PC-3 (cell line): ENCODE results near the gene PARD6B.
A peak's percentile ranks its signal among the peaks of the same experiment; 100 is the strongest.

Experiments
- CTCF ChIP-seq: fragments of 300-600 bp; sonication (generic); conservative IDR thresholded peaks from 2 replicates; pipeline ENCODE4 v1.5.1; 2017; ENCODE audit warnings: antibody characterized with exemption, low read depth, mild to moderate bottlenecking, low read length
- EZH2 ChIP-seq: fragments of 300-600 bp; sonication (generic); IDR thresholded peaks from one replicate; pipeline ENCODE4 v1.6.1; 2017; ENCODE audit warnings: antibody characterized with exemption, mild to moderate bottlenecking, low read length; ENCODE audit not compliant: unreplicated experiment
- EZH2phosphoT487 ChIP-seq: fragments of 300-600 bp; sonication (generic); IDR thresholded peaks from 2 replicates; pipeline ENCODE4 v1.6.1; 2018; ENCODE audit warnings: mild to moderate bottlenecking, antibody characterized with exemption, low read length, borderline replicate concordance

GRCh38 chr20:50717974-50718761 is 13.2 kb upstream of the PARD6B start:
- TF ChIP-seq CTCF, result peak; percentile 40; the same call in 1 of the 2 replicates
- TF ChIP-seq EZH2phosphoT487, result no peak
- TF ChIP-seq EZH2, result no peak
